RWPE2 (cell line): Measurements from ENCODE around the gene SPRY4.

Experiments
- ATAC-seq: fragments of 200-7000 bp; cut with Tn5 transposase; 3 replicates; pipeline ENCODE4 v1.9.1; 2021; ENCODE audit warnings: low read depth
- DNase-seq: peaks from one replicate; pipeline ENCODE4 v3.0.0-alpha.2; 2020; ENCODE audit warnings: low spot score
- H3K27ac ChIP-seq: fragments of 450-650 bp; 2 replicates; pipeline ENCODE4 v1.5.1; 2017; ENCODE audit warnings: mild to moderate bottlenecking; ENCODE audit not compliant: poor library complexity, severe bottlenecking
- H3K27me3 ChIP-seq: fragments of 250-450 bp; sonication (Bioruptor Pico); 2 replicates; pipeline ENCODE4 v1.5.1; 2021; ENCODE audit warnings: mild to moderate bottlenecking, moderate library complexity; ENCODE audit not compliant: insufficient read depth, poor library complexity, severe bottlenecking
- H3K36me3 ChIP-seq: fragments of 250-450 bp; sonication (Bioruptor Pico); 2 replicates; pipeline ENCODE4 v1.5.1; 2020; ENCODE audit warnings: low read depth, mild to moderate bottlenecking, moderate library complexity
- H3K4me1 ChIP-seq: fragments of 250-450 bp; sonication (Bioruptor Pico); 2 replicates; pipeline ENCODE4 v1.5.1; 2021; ENCODE audit warnings: mild to moderate bottlenecking, moderate library complexity; ENCODE audit not compliant: insufficient read depth, poor library complexity, severe bottlenecking
- H3K4me3 ChIP-seq: fragments of 250-450 bp; sonication (Bioruptor Pico); 2 replicates; pipeline ENCODE4 v1.5.1; 2021; ENCODE audit warnings: mild to moderate bottlenecking, moderate library complexity; ENCODE audit not compliant: severe bottlenecking
- H3K9me3 ChIP-seq: fragments of 250-450 bp; sonication (Bioruptor Pico); 2 replicates; pipeline ENCODE4 v1.5.1; 2021; ENCODE audit warnings: mild to moderate bottlenecking, moderate library complexity; ENCODE audit not compliant: severe bottlenecking
- TF ChIP-seq, protein P1 (sequence below): fragments of 450-650 bp; IDR thresholded peaks from one replicate; pipeline ENCODE4 v1.5.1; 2017; ENCODE audit warnings: mild to moderate bottlenecking, moderate library complexity; ENCODE audit not compliant: poor library complexity, severe bottlenecking

The SPRY4 gene

DNA sequence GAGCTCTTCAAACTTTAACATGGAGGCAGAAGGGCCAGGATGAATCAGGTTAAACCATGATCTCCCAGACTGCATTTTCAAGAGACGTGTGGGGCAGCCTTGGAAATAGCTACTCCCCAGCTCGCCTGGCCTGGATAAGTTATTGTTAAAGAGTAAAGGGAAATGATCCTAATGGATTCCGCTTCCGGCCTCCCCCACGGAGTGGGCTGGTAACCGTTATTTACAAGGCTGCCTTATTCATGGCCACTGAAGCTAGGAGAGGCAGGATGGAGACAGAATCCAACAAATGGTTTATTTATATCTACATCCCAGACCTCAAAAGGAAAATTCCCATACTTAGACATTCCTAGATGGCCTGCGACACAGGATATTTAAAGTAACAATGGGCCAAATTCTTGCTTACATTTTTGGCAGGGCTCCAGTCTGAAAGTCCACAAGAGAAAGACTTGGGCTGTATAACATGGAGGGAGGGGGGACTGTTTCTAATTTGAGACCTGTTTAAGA, 27.9 kb downstream of the SPRY4 start:
- no peaks in the 10 kb centered on the region for H3K36me3 ChIP-seq
- no peak overlapping the region for H3K4me3 ChIP-seq
- H3K27me3 ChIP-seq = no peaks in the 10 kb centered on the region
- peaks cover 8% of the 10 kb centered on the region for H3K4me1 ChIP-seq
- no peaks in the 10 kb centered on the region for H3K9me3 ChIP-seq
- TF ChIP-seq, protein P1, sequence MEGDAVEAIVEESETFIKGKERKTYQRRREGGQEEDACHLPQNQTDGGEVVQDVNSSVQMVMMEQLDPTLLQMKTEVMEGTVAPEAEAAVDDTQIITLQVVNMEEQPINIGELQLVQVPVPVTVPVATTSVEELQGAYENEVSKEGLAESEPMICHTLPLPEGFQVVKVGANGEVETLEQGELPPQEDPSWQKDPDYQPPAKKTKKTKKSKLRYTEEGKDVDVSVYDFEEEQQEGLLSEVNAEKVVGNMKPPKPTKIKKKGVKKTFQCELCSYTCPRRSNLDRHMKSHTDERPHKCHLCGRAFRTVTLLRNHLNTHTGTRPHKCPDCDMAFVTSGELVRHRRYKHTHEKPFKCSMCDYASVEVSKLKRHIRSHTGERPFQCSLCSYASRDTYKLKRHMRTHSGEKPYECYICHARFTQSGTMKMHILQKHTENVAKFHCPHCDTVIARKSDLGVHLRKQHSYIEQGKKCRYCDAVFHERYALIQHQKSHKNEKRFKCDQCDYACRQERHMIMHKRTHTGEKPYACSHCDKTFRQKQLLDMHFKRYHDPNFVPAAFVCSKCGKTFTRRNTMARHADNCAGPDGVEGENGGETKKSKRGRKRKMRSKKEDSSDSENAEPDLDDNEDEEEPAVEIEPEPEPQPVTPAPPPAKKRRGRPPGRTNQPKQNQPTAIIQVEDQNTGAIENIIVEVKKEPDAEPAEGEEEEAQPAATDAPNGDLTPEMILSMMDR = no peak
- H3K27ac ChIP-seq = no peak overlapping the region
- ATAC-seq = no peak
- DNase-seq = no peak

DNA sequence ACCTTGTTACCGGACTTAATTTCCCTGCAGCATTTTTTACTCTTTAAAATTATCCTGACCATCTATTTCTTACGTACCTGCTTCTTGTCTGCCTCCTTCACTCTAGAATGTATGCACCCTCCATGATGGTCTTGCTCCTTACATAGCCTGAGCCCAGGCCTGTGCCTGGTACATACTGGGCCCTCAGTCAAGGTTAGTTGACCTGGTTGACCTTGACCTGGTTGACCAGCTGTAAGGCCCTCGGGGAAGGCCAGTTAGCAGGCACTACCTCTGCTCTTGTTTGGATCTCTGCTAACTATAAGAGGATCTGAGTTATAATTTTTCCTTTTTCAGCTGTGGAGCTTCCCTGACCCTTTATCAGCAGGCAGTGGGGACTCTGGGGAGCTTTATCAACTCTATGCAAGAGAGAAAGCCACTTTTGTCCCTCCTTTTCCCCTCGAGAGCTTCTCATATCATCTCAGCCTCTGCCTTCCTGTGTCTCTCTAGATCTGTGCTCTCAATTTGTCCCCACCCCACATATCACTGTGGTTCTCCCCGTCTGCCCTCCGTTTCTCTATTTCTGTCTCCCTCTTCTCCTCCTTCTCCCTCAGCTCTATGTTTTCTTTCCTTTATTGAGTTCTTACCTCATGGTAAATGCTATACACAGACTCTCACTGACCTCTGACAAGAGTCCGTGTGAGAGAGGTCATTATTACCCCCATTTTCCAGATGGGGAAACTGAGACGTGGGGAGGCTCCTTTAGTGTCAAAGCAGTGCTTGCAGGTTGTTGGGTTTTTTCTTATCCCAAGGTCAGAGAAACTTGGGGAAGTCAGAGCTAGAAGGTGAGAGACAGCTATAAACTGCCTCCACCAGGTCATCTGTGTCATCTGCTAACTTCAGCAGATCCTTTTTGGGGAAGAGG, 28.6 kb downstream of the SPRY4 start:
- no peaks in the 10 kb centered on the region for H3K9me3 ChIP-seq
- DNase-seq = no peak
- H3K4me3 ChIP-seq = no peak overlapping the region
- peaks cover 8% of the 10 kb centered on the region for H3K4me1 ChIP-seq
- ATAC-seq = no peak
- H3K27me3 ChIP-seq = no peaks in the 10 kb centered on the region
- TF ChIP-seq, protein P1 = no peak
- no peak overlapping the region for H3K27ac ChIP-seq
- no peaks in the 10 kb centered on the region for H3K36me3 ChIP-seq

DNA sequence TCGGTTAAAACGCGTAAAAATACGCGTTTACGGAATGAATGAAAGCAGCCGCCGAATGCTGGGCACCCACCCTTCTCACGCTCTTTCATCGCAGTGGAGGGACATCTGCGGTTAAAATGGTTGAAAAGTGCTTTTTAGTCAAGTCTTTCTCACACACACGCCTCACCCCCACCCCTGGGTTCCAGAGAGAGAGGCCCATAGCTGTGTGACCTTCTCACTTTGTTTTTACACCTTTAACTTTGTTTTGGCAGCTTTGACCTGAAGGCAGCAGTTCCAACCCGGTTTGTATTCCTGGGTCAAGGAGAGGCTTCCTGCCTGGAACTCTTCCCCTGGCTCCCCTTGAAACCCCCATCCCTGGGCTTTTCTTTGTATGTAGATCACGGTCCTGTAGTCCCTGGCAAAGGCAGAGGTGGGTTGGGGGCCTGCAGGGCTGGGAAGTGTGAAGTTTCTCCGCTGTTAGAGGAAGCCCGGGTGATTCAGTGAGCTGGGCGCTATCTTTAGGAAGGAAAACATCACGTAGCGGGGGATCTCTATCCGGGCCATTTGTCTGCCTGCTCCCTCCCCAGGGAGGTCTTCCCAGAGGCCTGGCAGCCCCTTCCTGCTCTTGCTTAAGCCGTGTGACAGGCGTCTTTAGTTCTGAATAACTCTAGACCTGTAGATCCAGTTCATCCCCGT, 29.6 kb downstream of the SPRY4 start:
- TF ChIP-seq, protein P1 = no peak
- H3K4me1 ChIP-seq = peaks cover 8% of the 10 kb centered on the region
- DNase-seq = no peak
- no peak overlapping the region for H3K27ac ChIP-seq
- no peaks in the 10 kb centered on the region for H3K27me3 ChIP-seq
- no peak for ATAC-seq
- no peak overlapping the region for H3K4me3 ChIP-seq
- H3K9me3 ChIP-seq = no peaks in the 10 kb centered on the region
- no peaks in the 10 kb centered on the region for H3K36me3 ChIP-seq

DNA sequence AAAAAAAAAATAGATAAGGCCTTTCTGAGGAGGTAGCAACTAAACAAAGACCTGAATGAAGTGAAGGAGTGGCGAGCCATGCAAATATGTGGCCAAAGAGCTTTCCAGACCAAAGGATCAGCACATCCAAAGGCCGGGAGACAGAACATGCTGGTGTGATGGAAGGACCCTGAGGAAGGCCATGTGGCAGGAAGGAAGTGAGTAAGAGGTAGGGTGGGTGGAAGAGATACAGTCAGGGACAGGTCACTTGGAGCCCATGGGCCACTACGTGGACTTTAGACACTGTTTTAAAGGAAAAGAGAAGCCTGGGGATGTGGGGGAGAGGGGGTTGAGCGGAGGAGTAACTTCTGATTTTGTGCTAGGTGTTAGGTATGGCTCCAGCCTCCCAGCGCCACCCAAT, 31.3 kb downstream of the SPRY4 start:
- peak; percentile 44; the same call in 2 of the 3 replicates for ATAC-seq

More for the DNA sequence above, 31.3 kb downstream of the SPRY4 start:
- H3K4me3 ChIP-seq = no peak overlapping the region
- H3K36me3 ChIP-seq = no peaks in the 10 kb centered on the region
- TF ChIP-seq, protein P1 = no peak
- H3K4me1 ChIP-seq = peaks cover 8% of the 10 kb centered on the region
- H3K9me3 ChIP-seq = no peaks in the 10 kb centered on the region
- no peaks in the 10 kb centered on the region for H3K27me3 ChIP-seq
- DNase-seq = no peak
- H3K27ac ChIP-seq = no peak overlapping the region
